ENCODE results near the gene USP20.

The USP20 gene

DNA sequence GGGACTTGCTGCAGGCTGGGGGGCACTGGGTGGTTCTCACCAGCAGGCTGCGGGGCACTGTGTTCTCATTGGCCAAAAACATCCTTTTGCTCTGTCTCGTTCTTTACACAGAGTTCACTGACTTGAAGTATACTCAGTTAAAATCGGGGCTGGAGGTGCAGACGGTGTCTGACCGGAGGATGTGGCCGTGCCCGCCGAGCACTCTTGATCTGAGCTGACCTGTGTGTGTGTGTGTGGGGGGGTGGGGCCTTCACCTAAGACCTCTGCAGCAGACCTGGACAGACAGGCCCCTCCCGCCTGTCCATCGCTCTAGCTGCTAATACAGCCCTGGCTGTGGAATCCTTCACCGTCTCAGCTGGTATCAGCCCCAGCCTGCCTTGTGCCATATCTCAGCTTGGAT, 25.1 kb upstream of the USP20 start:
- Histone ChIP-seq H3K27me3 (no peaks in the 10 kb centered on the region), H3K9me3 (no peaks in the 10 kb centered on the region), H3K4me3 (no peak overlapping the region), H3K36me3 (peaks cover 21 to 96% (median 64%) of the 10 kb centered on the region in 3 donors), H3K27ac (no peak overlapping the region), H3K4me1 (peaks cover 0 to 5% (median 0%) of the 10 kb centered on the region in 4 donors)
- intact Hi-C loops (cut with DNase I; ENCODE audit: low total_unique reads), result no loop called here
- DNase-seq, result no peak
- TF ChIP-seq, protein P1, sequence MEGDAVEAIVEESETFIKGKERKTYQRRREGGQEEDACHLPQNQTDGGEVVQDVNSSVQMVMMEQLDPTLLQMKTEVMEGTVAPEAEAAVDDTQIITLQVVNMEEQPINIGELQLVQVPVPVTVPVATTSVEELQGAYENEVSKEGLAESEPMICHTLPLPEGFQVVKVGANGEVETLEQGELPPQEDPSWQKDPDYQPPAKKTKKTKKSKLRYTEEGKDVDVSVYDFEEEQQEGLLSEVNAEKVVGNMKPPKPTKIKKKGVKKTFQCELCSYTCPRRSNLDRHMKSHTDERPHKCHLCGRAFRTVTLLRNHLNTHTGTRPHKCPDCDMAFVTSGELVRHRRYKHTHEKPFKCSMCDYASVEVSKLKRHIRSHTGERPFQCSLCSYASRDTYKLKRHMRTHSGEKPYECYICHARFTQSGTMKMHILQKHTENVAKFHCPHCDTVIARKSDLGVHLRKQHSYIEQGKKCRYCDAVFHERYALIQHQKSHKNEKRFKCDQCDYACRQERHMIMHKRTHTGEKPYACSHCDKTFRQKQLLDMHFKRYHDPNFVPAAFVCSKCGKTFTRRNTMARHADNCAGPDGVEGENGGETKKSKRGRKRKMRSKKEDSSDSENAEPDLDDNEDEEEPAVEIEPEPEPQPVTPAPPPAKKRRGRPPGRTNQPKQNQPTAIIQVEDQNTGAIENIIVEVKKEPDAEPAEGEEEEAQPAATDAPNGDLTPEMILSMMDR (IDR thresholded peaks at IDR 0.05), result no peak

DNA sequence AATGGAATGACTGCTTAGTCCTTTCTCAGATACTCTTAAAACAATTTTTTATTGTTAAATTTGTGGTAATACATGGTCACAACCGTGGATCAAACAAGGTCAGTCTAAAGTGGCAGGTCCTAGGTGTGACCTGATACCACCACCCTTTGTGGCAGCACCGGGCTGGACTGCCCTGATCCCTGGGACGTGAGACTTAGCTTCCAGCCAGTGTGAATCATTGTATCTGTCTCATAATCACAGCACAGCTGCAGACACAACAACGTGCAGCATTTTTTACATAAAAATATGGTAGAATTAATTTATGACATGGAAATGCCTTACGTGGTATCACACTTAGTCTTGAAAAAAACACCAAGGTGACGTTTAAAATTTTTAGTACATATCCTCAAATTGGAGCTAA, 24.5 kb upstream of the USP20 start:
- Histone ChIP-seq H3K27me3 (no peaks in the 10 kb centered on the region), H3K27ac (no peak overlapping the region), H3K4me3 (no peak overlapping the region), H3K4me1 (peaks cover 0 to 3% (median 0%) of the 10 kb centered on the region in 4 donors), H3K36me3 (peaks cover 19 to 96% (median 66%) of the 10 kb centered on the region in 3 donors), H3K9me3 (no peaks in the 10 kb centered on the region)
- TF ChIP-seq, protein P1 (IDR thresholded peaks at IDR 0.05), result no peak
- no peak for DNase-seq
- intact Hi-C loops (cut with DNase I; ENCODE audit: low total_unique reads), result no loop called here

DNA sequence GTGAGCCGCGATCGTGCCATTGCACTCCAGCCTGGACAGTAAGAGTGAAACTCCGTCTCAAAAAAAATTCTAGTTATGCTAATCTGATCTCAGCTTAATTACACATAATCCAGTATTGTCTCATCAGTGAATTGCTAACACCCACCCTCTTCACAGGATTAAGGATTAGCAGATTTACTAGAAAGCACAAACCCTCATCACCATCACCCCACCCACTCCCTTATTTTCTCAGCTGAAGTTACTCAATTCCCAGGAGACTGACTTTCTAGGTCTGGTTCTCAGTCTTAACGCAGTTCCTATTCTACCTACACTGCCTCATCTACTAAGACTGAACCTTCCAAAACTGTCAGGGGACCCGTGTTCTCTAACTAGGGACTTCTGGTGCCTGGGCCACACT, 23.3 kb upstream of the USP20 start:
- Histone ChIP-seq H3K4me1 (no peaks in the 10 kb centered on the region), H3K27ac (no peak overlapping the region), H3K36me3 (peaks cover 30 to 98% (median 70%) of the 10 kb centered on the region in 3 donors), H3K27me3 (no peaks in the 10 kb centered on the region), H3K9me3 (no peaks in the 10 kb centered on the region), H3K4me3 (no peak overlapping the region)
- TF ChIP-seq, protein P1 (IDR thresholded peaks at IDR 0.05), result no peak
- no peak for DNase-seq
- intact Hi-C loops (cut with DNase I; ENCODE audit: low total_unique reads), result no loop called here

DNA sequence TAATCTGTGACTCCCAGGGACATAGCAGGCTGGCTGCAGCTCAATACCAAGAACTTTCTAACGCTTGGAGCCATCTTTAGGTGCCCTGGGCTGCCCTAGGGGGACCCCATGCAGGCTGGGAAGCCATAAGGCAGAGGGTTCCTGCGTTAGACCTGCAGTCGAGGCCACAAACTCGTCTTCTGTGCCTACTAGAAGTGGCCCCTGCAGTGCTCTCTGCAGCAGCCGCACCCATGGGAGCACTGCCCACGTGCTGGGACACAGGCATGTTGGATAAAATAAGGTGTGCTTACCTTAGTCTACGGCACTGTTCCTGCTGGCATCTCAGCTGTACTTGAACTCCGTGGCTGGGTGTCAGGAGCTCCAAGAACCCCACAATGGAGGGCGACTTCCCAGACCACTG, 22.9 kb upstream of the USP20 start:
- H3K4me3 ChIP-seq, result no peak overlapping the region
- H3K9me3 ChIP-seq, result no peaks in the 10 kb centered on the region
- TF ChIP-seq, protein P1 (IDR thresholded peaks at IDR 0.05), result no peak
- no peak overlapping the region for H3K27ac ChIP-seq
- H3K27me3 ChIP-seq, result no peaks in the 10 kb centered on the region
- intact Hi-C loops (cut with DNase I; ENCODE audit: low total_unique reads), result no loop called here
- H3K36me3 ChIP-seq, result peaks cover 35 to 98% (median 70%) of the 10 kb centered on the region in 3 donors
- H3K4me1 ChIP-seq, result no peaks in the 10 kb centered on the region
- no peak for DNase-seq

DNA sequence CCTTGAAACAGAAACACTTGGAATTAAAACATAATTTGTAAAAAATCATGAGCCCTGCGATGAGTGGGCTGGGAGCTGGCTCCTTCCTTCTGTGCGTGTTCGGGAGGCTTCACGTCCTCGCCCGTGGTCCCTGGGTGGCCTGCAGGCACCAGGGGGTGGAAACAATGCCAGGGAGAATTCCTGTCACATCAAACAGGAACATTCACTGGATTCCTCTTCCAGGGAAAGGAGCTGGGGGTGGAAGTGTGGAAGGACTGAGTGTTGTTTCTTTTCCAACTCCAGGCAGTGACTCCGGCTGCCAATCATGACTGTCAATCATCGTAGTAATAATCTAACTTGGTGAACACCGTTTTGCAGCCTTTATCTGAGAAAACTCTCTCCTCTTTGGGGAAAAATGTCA, 21.6 kb upstream of the USP20 start:
- intact Hi-C loops (cut with DNase I; ENCODE audit: low total_unique reads), result no loop called here
- Histone ChIP-seq H3K27ac (no peak overlapping the region), H3K36me3 (peaks cover 46 to 98% (median 68%) of the 10 kb centered on the region in 3 donors), H3K9me3 (no peaks in the 10 kb centered on the region), H3K27me3 (no peaks in the 10 kb centered on the region), H3K4me1 (no peaks in the 10 kb centered on the region), H3K4me3 (no peak overlapping the region)
- TF ChIP-seq, protein P1 (IDR thresholded peaks at IDR 0.05), result no peak
- no peak for DNase-seq

Data from tibial artery (tissue), 4 donors.